Activated naive CD4-positive, alpha-beta T cell treated with Interleukin-2 at 50 U/mL for 16 hours (primary cell): ENCODE results near the gene MRPL54.

ENCODE experiments used
- DNase-seq: peaks from one replicate; pipeline ENCODE4 v3.0.0-alpha.2; 2020

Gene MRPL54

GRCh38 chr19:3770136-3770999, 7.9 kb downstream of the MRPL54 start:
- DNase-seq, result no peak

- no peak for DNase-seq
Measured at GRCh38 chr19:3771000-3771905, 8.8 kb downstream of the MRPL54 start.

- DNase-seq, result no peak
Measured at GRCh38 chr19:3771906-3772455, 9.5 kb downstream of the MRPL54 start, which contains the start of gene RAX2. Gene RAX2 (minus strand): TSS chr19:3772228. CDS start chr19:3771742, 486 bp downstream.

DNA sequence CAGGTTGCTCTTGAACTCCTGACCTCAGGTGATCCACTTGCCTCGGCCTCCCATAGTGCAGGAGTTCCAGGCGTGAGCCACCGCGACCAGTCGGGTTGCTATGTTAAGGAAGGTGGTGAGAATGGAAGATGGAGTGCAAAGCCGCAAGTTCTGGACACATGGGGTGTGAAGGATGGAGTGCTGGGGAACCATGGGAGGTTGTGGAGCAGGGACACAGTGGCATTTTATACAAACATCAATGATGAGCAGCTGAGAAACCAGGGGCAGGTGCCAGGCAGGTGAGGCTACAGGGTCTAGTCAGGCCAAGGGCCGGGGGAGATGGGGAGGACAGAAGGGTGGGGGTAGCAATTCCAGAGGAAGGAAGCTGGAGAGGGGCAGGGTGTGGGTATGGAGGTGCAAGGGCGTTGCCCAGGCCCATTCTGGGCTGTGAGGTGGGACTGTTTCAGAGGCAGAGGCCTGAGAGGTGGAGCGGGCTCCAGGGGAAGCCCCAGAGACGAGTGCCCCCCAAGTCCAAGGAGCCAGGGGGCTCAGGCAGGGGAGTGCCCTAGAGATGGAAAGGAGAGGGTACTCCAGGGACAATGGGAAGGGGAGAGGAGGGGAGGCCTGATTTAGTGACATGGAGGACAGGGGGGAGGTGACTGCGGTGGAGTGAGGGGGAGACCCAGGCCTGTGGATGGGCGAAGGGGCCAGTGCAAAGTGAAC, 11.5 kb downstream of the MRPL54 start:
- DNase-seq, result no peak

GRCh38 chr19:3774621-3775373, 12.3 kb downstream of the MRPL54 start:
- no peak for DNase-seq

DNA sequence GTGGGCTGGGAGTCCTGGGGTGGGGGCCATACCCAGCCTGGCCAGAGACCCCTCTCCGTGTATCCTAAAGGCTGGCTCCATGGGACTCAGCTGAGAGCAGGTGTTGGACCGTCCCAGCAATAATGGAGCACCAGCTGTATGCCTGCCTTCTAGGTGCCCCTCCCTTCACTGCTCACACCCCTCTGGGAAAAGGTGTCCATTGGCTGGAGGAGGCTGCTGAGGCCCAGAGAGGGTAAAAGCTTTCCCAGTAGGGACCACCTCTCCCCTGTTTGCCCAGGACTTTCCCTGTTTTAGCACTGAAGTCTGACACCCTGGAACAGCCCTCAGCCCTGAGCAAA, 12.9 kb downstream of the MRPL54 start:
- DNase-seq, result no peak

- no peak for DNase-seq
Measured at GRCh38 chr19:3775831-3776230, 13.3 kb downstream of the MRPL54 start.

- DNase-seq, result no peak
Measured at GRCh38 chr19:3776479-3777040, 14.1 kb downstream of the MRPL54 start.

- DNase-seq, result no peak
Measured at GRCh38 chr19:3778104-3778867, 15.8 kb downstream of the MRPL54 start.

DNA sequence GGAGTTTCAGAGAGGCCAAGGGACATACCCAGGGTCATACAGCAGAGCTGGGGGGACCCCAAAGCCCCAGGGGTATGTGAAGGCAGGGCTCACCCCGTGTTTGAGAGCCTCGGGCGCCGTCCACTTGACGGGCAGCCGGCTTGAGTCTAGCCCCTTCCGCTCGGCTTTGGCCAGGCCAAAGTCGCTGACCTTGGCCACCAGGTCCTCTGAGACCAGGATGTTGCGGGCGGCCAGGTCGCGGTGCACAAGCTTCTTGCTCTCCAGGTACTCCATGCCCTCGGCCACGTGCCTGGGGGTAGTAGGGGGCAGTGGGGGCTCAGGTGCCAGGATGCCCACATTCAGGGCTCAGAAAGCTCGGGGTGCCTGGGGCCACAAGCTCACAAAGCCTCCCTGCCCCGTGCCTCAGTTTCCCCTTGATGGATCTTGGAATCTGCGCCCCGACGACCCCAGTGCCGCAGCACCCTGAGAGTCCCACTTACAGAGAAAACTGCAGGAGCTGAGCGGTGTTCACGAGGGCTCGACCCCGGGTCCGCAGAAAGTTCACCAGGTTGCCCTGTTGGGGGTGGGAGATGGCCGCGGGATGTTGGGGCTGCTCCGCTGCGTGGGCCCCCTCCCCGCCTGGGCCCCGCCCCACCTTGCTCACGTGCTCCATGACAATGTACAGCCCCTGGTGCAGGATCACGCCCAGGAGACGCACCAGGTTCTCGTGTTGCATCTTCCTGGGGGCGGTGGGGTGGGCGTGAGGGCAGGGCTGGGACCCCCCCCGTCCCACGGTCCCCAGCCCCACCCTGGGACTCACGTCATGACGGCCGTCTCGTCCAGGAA, 16.6 kb downstream of the MRPL54 start:
- DNase-seq, result no peak

DNA sequence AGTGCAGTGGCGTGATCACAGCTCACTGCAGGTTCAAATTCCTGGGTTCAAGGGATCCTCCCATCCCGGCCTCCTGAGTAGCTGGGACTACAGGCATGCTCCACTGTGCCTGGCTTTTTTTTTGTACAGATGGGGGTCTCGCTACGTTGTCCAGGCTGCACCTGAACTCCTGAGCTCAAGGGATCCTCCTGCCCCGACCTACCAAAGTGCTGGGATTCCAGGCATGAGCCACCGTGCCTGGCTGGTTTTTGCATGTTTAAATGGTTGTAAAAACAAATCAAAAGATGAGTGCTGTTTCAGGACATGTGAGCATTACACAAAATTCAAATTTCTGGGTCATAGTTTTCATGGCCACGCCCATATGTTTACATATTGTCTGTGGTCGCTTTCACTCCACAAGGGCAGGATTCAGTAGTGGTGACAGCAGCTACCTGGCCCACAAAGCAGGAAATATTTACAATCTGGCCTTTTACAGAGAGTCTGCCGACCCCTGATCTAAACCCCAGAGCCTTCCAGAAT, 18.4 kb downstream of the MRPL54 start:
- no peak for DNase-seq

GRCh38 chr19:3781603-3782002, 19.1 kb downstream of the MRPL54 start:
- DNase-seq, result no peak

DNA sequence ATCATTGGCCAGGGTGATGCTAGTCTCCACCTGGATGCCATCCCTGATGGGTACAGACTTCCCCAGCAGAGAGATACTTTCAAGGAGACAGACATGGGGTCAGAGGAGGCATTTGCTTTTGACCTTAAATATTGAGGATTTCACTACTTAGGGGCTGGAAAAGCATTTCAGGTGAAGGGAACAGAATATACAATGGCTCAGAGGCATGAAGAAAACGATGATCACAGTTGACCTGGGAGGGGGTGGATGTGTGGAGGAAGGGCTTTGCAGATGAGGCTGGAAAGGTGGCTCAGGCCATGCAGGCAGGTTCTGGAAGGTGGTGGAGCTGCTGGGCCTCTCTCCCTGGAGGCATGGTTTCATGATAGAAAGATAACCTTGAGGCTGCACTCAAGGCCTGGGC, 19.8 kb downstream of the MRPL54 start:
- DNase-seq, result no peak

GRCh38 chr19:3782903-3783302, 20.4 kb downstream of the MRPL54 start:
- no peak for DNase-seq

DNA sequence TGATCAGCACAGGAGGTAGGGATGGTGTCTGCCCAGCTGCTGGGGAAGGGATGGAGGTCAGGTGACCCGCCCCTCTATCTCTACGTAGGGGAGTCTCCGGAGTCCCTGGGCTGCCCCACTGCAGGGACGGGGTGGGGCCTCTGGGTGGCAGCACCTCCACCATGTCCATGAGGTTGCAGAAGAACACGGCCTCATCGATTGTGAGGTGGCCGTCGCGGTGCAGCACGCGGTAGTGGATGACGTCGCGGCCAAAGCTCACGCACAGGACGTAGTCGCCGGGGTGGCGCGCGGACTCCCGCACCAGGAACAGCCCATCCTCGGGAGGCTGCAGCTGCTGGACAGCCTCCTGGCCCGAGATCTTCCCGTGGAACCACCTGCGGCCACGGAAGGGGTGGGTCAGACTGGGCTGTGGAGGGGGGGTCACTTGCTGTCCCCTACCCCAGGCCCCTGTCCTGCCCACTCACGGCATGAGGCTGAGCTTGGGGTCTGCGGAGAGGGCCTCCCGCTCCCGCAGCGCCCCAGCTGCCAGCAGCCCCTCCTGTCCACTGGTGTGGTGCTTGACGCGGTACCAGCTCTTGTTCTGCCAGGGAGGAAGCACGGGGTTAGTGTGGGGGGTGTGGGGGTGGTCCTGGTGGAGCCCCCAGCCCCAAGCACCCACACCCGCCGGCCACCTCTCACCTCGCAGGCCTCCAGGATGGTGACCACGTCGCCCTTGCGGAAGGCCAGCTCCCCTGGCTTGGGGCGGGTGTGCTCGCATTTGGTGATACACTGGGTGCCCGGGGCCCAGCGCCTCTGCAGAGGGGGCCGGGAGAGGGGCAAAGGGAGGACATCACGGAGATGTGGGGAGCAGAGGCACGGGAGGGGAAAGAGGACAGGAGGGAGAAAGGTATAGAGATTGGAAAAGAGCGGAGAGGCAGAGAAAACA, 21.4 kb downstream of the MRPL54 start:
- DNase-seq, result peak; percentile 51

GRCh38 chr19:3784607-3785450, 22.3 kb downstream of the MRPL54 start:
- no peak for DNase-seq

GRCh38 chr19:3785451-3785937, 23.0 kb downstream of the MRPL54 start:
- DNase-seq, result peak; percentile 33
